ENCODE data around the gene NDUFAF8.

Gene NDUFAF8

GRCh38 chr17:81217491-81217890 lies 21.6 kb upstream of the NDUFAF8 start:
- no peak for DNase-seq
- H3K4me1 ChIP-seq (ENCODE audit: insufficient read depth, low read length), result peaks cover 18% of the 10 kb centered on the region
- peaks cover 37% of the 10 kb centered on the region for H3K36me3 ChIP-seq (ENCODE audit: insufficient read depth, low read length)
- no peak for ATAC-seq (ENCODE audit: insufficient read depth, low read depth)
- no peak overlapping the region for H3K4me2 ChIP-seq (ENCODE audit: insufficient read depth, low read length)
- peaks cover 26% of the 10 kb centered on the region for H3K79me2 ChIP-seq (ENCODE audit: insufficient read depth, low read length)
- H2AFZ ChIP-seq (ENCODE audit: low read depth, low read length), result no peak overlapping the region
- H3K27ac ChIP-seq (ENCODE audit: low read length), result no peak overlapping the region
- peaks cover 38% of the 10 kb centered on the region for H4K20me1 ChIP-seq (ENCODE audit: insufficient read depth, low read length)
- TF ChIP-seq EZH2 (IDR thresholded peaks at IDR 0.05; ENCODE audit: borderline replicate concordance, low read depth, low read length, severe bottlenecking), result no peak
- no peak for TF ChIP-seq CTCF (IDR thresholded peaks at IDR 0.05; ENCODE audit: borderline replicate concordance, extremely low read depth, low read length, poor library complexity, severe bottlenecking)
- no peaks in the 10 kb centered on the region for H3K27me3 ChIP-seq (ENCODE audit: insufficient read depth, low read length, poor library complexity)
- no peak overlapping the region for H3K4me3 ChIP-seq (ENCODE audit: low read depth in 1 of 2, low read length in 2 of 2)
- H3K9me3 ChIP-seq (ENCODE audit: insufficient read depth, low read length, severe bottlenecking), result no peaks in the 10 kb centered on the region
- no peak overlapping the region for H3K9ac ChIP-seq (ENCODE audit: low read depth, low read length)

GRCh38 chr17:81218459-81218858 lies 20.7 kb upstream of the NDUFAF8 start:
- H3K4me1 ChIP-seq (ENCODE audit: insufficient read depth, low read length), result peaks cover 22% of the 10 kb centered on the region
- no peaks in the 10 kb centered on the region for H3K9me3 ChIP-seq (ENCODE audit: insufficient read depth, low read length, severe bottlenecking)
- no peak overlapping the region for H3K4me2 ChIP-seq (ENCODE audit: insufficient read depth, low read length)
- no peak overlapping the region for H3K27ac ChIP-seq (ENCODE audit: low read length)
- H3K36me3 ChIP-seq (ENCODE audit: insufficient read depth, low read length), result peaks cover 37% of the 10 kb centered on the region
- H3K9ac ChIP-seq (ENCODE audit: low read depth, low read length), result no peak overlapping the region
- DNase-seq, result no peak
- TF ChIP-seq CTCF (IDR thresholded peaks at IDR 0.05; ENCODE audit: borderline replicate concordance, extremely low read depth, low read length, poor library complexity, severe bottlenecking) (no peak), EZH2 (IDR thresholded peaks at IDR 0.05; ENCODE audit: borderline replicate concordance, low read depth, low read length, severe bottlenecking) (no peak)
- H3K79me2 ChIP-seq (ENCODE audit: insufficient read depth, low read length), result peaks cover 26% of the 10 kb centered on the region
- peaks cover 34% of the 10 kb centered on the region for H4K20me1 ChIP-seq (ENCODE audit: insufficient read depth, low read length)
- no peaks in the 10 kb centered on the region for H3K27me3 ChIP-seq (ENCODE audit: insufficient read depth, low read length, poor library complexity)
- no peak overlapping the region for H2AFZ ChIP-seq (ENCODE audit: low read depth, low read length)
- H3K4me3 ChIP-seq (ENCODE audit: low read depth in 1 of 2, low read length in 2 of 2), result no peak overlapping the region
- ATAC-seq (ENCODE audit: insufficient read depth, low read depth), result no peak

- Histone ChIP-seq H2AFZ (ENCODE audit: low read depth, low read length) (no peak overlapping the region), H3K27me3 (ENCODE audit: insufficient read depth, low read length, poor library complexity) (no peaks in the 10 kb centered on the region), H3K79me2 (ENCODE audit: insufficient read depth, low read length) (peaks cover 23% of the 10 kb centered on the region), H3K4me1 (ENCODE audit: insufficient read depth, low read length) (peaks cover 26% of the 10 kb centered on the region), H4K20me1 (ENCODE audit: insufficient read depth, low read length) (peaks cover 30% of the 10 kb centered on the region), H3K4me3 (ENCODE audit: low read depth in 1 of 2, low read length in 2 of 2) (no peak overlapping the region), H3K9ac (ENCODE audit: low read depth, low read length) (no peak overlapping the region), H3K36me3 (ENCODE audit: insufficient read depth, low read length) (peaks cover 37% of the 10 kb centered on the region), H3K27ac (ENCODE audit: low read length) (no peak overlapping the region), H3K4me2 (ENCODE audit: insufficient read depth, low read length) (no peak overlapping the region), H3K9me3 (ENCODE audit: insufficient read depth, low read length, severe bottlenecking) (no peaks in the 10 kb centered on the region)
- no peak for TF ChIP-seq EZH2 (IDR thresholded peaks at IDR 0.05; ENCODE audit: borderline replicate concordance, low read depth, low read length, severe bottlenecking)
- no peak for TF ChIP-seq CTCF (IDR thresholded peaks at IDR 0.05; ENCODE audit: borderline replicate concordance, extremely low read depth, low read length, poor library complexity, severe bottlenecking)
- ATAC-seq (ENCODE audit: insufficient read depth, low read depth), result no peak
- DNase-seq, result no peak
Measured at GRCh38 chr17:81218991-81219390, 20.1 kb upstream of the NDUFAF8 start.

All from DND-41 (cell line).